Heart left ventricle (tissue), 13 donors: ENCODE results near the gene ZW10.
"Not testable (repeated sequence)": the region's sequence is repeated elsewhere in the genome, so short reads cannot be mapped to it uniquely, and the experiment has no call there.

Experiments used
- CTCF ChIP-seq, 12 donors: fragments of 200-600 bp; sonication (generic) in 4 of 12; IDR thresholded peaks; one replicate each; pipeline versions ENCODE4 v1.5.0 to v1.8.0; 2018 to 2022; ENCODE audit warnings: antibody characterized with exemption in 12 of 12, mild to moderate bottlenecking in 5 of 12
- POLR2A ChIP-seq, 2 donors: fragments of 450-650 bp; IDR thresholded peaks; one replicate each; pipeline ENCODE4 v1.6.1; 2017; ENCODE audit warnings: antibody characterized with exemption in 2 of 2, mild to moderate bottlenecking in 2 of 2, moderate library complexity in 2 of 2
- donor health status: ischemic (EF 13 %, LVEDD 7.1; RV severe dilation, severe dysfunction).
- donor health status: DM: no; HTN: yes; CAD: no.
- donor health status: DM: no; HTN: no; CAD: no.
- donor health status: ischemic (EF 25% LVEDD 6.9; RV normal size, moderate dysfunction).
- donor health status: ischemic (EF 25% LVEDD 5.7; RV mildly dilated, moderate dysfunction).
- donor health status: ischemic (EF 35%, LVEDD 5.7; RV mildly dilated, moderate dysfunction).
- donor health status: nonischemic (EF 11% LVEDD 7.7; RV severe dilation, severe dysfunction).
- donor health status: DM: yes; HTN: yes; CAD: no.
- donor health status: PGD.
- donor health status: ischemic (EF 29% LVEDD 5.4; RV normal size, mild dysfunction).
- donor health status: nonischemic (EF 23%, LVEDD 6.1; RV moderate dilation, normal function).

DNA sequence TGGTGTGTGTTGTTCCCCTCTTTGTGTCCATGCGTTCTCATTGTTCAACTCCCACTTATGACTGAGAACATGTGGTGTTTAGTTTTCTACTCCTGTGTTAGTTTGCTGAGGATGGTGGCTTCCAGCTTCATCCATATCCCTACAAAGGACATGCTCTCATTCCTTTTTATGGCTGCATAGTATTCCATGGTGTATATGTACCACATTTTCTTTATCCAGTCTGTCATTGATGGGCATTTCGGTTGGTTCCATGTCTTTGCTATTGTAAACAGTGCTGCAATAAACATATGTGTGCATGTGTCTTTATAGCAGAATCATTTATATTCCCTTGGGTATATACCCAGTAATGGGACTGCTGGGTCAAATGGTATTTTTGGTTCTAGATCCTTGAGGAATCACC, 10.5 kb downstream of the ZW10 start:
- TF ChIP-seq CTCF, POLR2A (IDR thresholded peaks at IDR 0.05): not testable (repeated sequence)
